HEK293 (cell line): ENCODE data around the gene TCERG1L.

Source experiments
- ATF2 ChIP-seq: fragments of 450-650 bp; formaldehyde crosslinking; IDR thresholded peaks from 2 replicates; pipeline ENCODE4 v1.5.1; 2016; ENCODE audit warnings: missing biosample characterization, missing genetic modification characterization, low read depth
- CTCF ChIP-seq: fragments of 450-650 bp; formaldehyde crosslinking; IDR thresholded peaks from 2 replicates; pipeline ENCODE4 v1.5.1; 2016; ENCODE audit warnings: missing biosample characterization, missing genetic modification characterization
- KLF1 ChIP-seq: fragments of 450-650 bp; formaldehyde crosslinking; IDR thresholded peaks from 2 replicates; pipeline ENCODE4 v1.5.1; 2016; ENCODE audit warnings: missing biosample characterization, missing genetic modification characterization
- KLF16 ChIP-seq: fragments of 450-650 bp; formaldehyde crosslinking; IDR thresholded peaks from 2 replicates; pipeline ENCODE4 v1.5.1; 2017; ENCODE audit warnings: missing biosample characterization, missing genetic modification characterization
- RBAK ChIP-seq: fragments of 450-650 bp; formaldehyde crosslinking; IDR thresholded peaks from 2 replicates; pipeline ENCODE4 v1.5.1; 2016; ENCODE audit warnings: missing biosample characterization, missing genetic modification characterization
- ZBTB20 ChIP-seq: fragments of 450-650 bp; formaldehyde crosslinking; IDR thresholded peaks from 2 replicates; pipeline ENCODE4 v1.5.1; 2016; ENCODE audit warnings: missing biosample characterization, missing genetic modification characterization
- ZBTB48 ChIP-seq: fragments of 450-650 bp; formaldehyde crosslinking; IDR thresholded peaks from 2 replicates; pipeline ENCODE4 v1.5.1; 2016; ENCODE audit warnings: missing biosample characterization, missing genetic modification characterization
- ZNF138 ChIP-seq: fragments of 450-650 bp; formaldehyde crosslinking; IDR thresholded peaks from 2 replicates; pipeline ENCODE4 v1.5.1; 2016; ENCODE audit warnings: missing biosample characterization, missing genetic modification characterization, borderline replicate concordance
- ZNF211 ChIP-seq: fragments of 450-650 bp; formaldehyde crosslinking; IDR thresholded peaks from 2 replicates; pipeline ENCODE4 v1.5.1; 2016; ENCODE audit warnings: low read depth, missing biosample characterization, missing genetic modification characterization
- ZNF239 ChIP-seq: fragments of 450-650 bp; formaldehyde crosslinking; IDR thresholded peaks from 2 replicates; pipeline ENCODE4 v1.5.1; 2016; ENCODE audit warnings: missing biosample characterization, missing genetic modification characterization
- ZNF426 ChIP-seq: fragments of 450-650 bp; formaldehyde crosslinking; IDR thresholded peaks from 2 replicates; pipeline ENCODE4 v1.5.1; 2017; ENCODE audit warnings: missing biosample characterization, missing genetic modification characterization, mild to moderate bottlenecking, inconsistent platforms, moderate library complexity

- TF ChIP-seq CTCF (tag by site-specific recombination) (no peak), RBAK (no peak), ATF2 (tag by site-specific recombination) (no peak), KLF1 (tag by site-specific recombination) (no peak), ZNF239 (tag by site-specific recombination) (no peak), ZNF211 (tag by site-specific recombination) (no peak), KLF16 (tag by site-specific recombination) (no peak), ZBTB20 (tag by site-specific recombination) (no peak), ZNF426 (tag by site-specific recombination) (no peak), ZBTB48 (tag by site-specific recombination) (no peak), ZNF138 (no peak)
These were observed 144.3 kb downstream of the TCERG1L start for GRCh38 chr10:131167036-131167860.
